ENCODE results near the gene SGMS2. TPM values are rescaled to one million over a fixed set of nuclear protein-coding genes. Genes with fewer than 3 reads are reported as not detected.

Gene SGMS2
- total and polyA plus RNA-seq, 2 donors (not counting 1 experiment from before 2014, with no cell fraction given): 0.12 TPM; not detected in 1

DNA sequence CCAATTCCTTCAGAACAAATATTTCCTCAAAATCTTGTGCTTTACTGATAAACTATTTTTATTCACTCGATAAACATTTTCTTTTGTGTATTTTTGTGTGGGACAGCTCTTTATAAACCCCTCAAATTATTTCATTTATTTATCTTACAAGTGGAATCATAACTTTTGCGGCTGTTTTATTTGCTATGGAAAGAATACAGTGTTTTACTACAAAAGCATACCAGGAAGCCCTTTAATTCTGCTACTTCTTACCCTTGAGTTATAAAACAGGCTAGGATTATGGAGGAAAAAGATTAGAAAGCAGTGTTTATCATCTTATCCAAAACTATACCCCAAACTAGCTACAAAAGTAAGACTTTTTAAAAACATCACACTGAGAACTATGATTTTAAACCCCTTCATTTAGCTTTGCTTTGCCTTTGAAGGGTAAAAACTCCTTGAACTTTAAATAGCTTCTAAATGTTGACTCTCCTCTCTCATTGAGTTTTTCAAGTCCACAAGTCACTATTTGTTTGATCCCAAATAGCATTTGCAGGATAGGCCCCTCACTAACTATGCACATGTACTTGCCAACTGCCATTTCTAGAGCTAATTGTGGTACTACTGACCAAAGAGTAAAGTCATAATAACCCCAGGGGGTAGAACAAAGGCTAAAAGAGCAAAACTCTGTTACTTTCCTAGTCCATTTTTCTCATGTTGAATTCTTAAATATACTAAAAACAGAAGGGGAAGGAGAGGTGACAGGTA, 45.8 kb upstream of the SGMS2 start:
- intact Hi-C loops (cut with micrococcal nuclease): no loop called here
- POLR2A ChIA-PET: no interaction called here

GRCh38 chr4:107780665-107781064, 44.1 kb upstream of the SGMS2 start:
- Histone ChIP-seq H3K79me2 (ENCODE audit: control insufficient read depth, insufficient read depth, low read length) (no peaks in the 10 kb centered on the region), H3K27ac (ENCODE audit: low read length in 2 of 2) (no peak overlapping the region), H3K36me3 (replicated peaks in 1 of 2; ENCODE audit: control extremely low read depth in 1 of 2, control insufficient read depth in 1 of 2, extremely low read depth in 1 of 2, insufficient read depth in 2 of 2, low read length in 1 of 2) (no peaks in the 10 kb centered on the region), H3K27me3 (replicated peaks in 1 of 4; ENCODE audit: control extremely low read depth in 1 of 4, control insufficient read depth in 3 of 4, insufficient read depth in 4 of 4, low read length in 3 of 4) (no peaks in the 10 kb centered on the region), H3K4me3 (ENCODE audit: control extremely low read depth in 1 of 5, extremely low read depth in 1 of 5, insufficient read depth in 1 of 5, low read depth in 2 of 5, low read length in 4 of 5) (no peak overlapping the region), H4K20me1 (ENCODE audit: control insufficient read depth, insufficient read depth, low read length, poor library complexity, severe bottlenecking) (no peaks in the 10 kb centered on the region), H2AFZ (ENCODE audit: insufficient read depth, low read depth, low read length, poor library complexity, severe bottlenecking) (no peak overlapping the region), H3K4me1 (ENCODE audit: control insufficient read depth in 2 of 2, insufficient read depth in 2 of 2, low read length in 2 of 2) (no peaks in the 10 kb centered on the region), H3K4me2 (replicated peaks; ENCODE audit: low read depth, low read length, poor library complexity, severe bottlenecking) (no peak overlapping the region), H3K9ac (ENCODE audit: low read length) (no peak overlapping the region), H3K9me3 (ENCODE audit: control extremely low read depth in 1 of 3, control insufficient read depth in 2 of 3, insufficient read depth in 1 of 3, low read length in 2 of 3) (peaks cover 2 to 13% (median 3%) of the 10 kb centered on the region in 3 donors)
- peaks cover 6% of the 10 kb centered on the region for H3K9me3 Mint-ChIP-seq (ENCODE audit: insufficient read depth)
- ATAC-seq (ENCODE audit: low read depth): no peak
- CTCF ChIA-PET: no interaction called here
- H3K4me3 Mint-ChIP-seq: no peak overlapping the region
- DNase-seq: peak; percentile 20
- H3K27me3 Mint-ChIP-seq: peaks cover 7% of the 10 kb centered on the region
- WGBS (ENCODE audit: insufficient coverage): no CpG with 5 or more reads among the region's 2 CpGs
- TF ChIP-seq EZH2 (IDR thresholded peaks at IDR 0.05; ENCODE audit: borderline replicate concordance, insufficient read depth, low read depth, low read length, poor library complexity, severe bottlenecking): no peak
- TF ChIP-seq, protein P1, sequence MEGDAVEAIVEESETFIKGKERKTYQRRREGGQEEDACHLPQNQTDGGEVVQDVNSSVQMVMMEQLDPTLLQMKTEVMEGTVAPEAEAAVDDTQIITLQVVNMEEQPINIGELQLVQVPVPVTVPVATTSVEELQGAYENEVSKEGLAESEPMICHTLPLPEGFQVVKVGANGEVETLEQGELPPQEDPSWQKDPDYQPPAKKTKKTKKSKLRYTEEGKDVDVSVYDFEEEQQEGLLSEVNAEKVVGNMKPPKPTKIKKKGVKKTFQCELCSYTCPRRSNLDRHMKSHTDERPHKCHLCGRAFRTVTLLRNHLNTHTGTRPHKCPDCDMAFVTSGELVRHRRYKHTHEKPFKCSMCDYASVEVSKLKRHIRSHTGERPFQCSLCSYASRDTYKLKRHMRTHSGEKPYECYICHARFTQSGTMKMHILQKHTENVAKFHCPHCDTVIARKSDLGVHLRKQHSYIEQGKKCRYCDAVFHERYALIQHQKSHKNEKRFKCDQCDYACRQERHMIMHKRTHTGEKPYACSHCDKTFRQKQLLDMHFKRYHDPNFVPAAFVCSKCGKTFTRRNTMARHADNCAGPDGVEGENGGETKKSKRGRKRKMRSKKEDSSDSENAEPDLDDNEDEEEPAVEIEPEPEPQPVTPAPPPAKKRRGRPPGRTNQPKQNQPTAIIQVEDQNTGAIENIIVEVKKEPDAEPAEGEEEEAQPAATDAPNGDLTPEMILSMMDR (IDR thresholded peaks at IDR 0.05): no peak
- H3K4me1 Mint-ChIP-seq: no peaks in the 10 kb centered on the region
- intact Hi-C loops (cut with micrococcal nuclease): no loop called here
- POLR2A ChIA-PET: no interaction called here
- H3K27ac Mint-ChIP-seq: no peak overlapping the region

More for the DNA sequence above, 45.8 kb upstream of the SGMS2 start:
- Mint-ChIP-seq H3K4me1 (no peaks in the 10 kb centered on the region), H3K27me3 (peaks cover 7% of the 10 kb centered on the region), H3K27ac (no peak overlapping the region), H3K9me3 (ENCODE audit: insufficient read depth) (peaks cover 4% of the 10 kb centered on the region), H3K4me3 (no peak overlapping the region)
- Histone ChIP-seq H3K4me3 (ENCODE audit: control extremely low read depth in 1 of 5, extremely low read depth in 1 of 5, insufficient read depth in 1 of 5, low read depth in 2 of 5, low read length in 4 of 5) (no peak overlapping the region), H3K27me3 (replicated peaks in 1 of 4; ENCODE audit: control extremely low read depth in 1 of 4, control insufficient read depth in 3 of 4, insufficient read depth in 4 of 4, low read length in 3 of 4) (no peaks in the 10 kb centered on the region), H3K4me1 (ENCODE audit: control insufficient read depth in 2 of 2, insufficient read depth in 2 of 2, low read length in 2 of 2) (no peaks in the 10 kb centered on the region), H3K4me2 (replicated peaks; ENCODE audit: low read depth, low read length, poor library complexity, severe bottlenecking) (no peak overlapping the region), H3K9me3 (ENCODE audit: control extremely low read depth in 1 of 3, control insufficient read depth in 2 of 3, insufficient read depth in 1 of 3, low read length in 2 of 3) (peaks cover 2 to 13% (median 3%) of the 10 kb centered on the region in 3 donors), H4K20me1 (ENCODE audit: control insufficient read depth, insufficient read depth, low read length, poor library complexity, severe bottlenecking) (no peaks in the 10 kb centered on the region), H3K36me3 (replicated peaks in 1 of 2; ENCODE audit: control extremely low read depth in 1 of 2, control insufficient read depth in 1 of 2, extremely low read depth in 1 of 2, insufficient read depth in 2 of 2, low read length in 1 of 2) (no peaks in the 10 kb centered on the region), H3K27ac (ENCODE audit: low read length in 2 of 2) (no peak overlapping the region), H3K79me2 (ENCODE audit: control insufficient read depth, insufficient read depth, low read length) (no peaks in the 10 kb centered on the region), H3K9ac (ENCODE audit: low read length) (no peak overlapping the region), H2AFZ (ENCODE audit: insufficient read depth, low read depth, low read length, poor library complexity, severe bottlenecking) (no peak overlapping the region)
- no peak for TF ChIP-seq EZH2 (IDR thresholded peaks at IDR 0.05; ENCODE audit: borderline replicate concordance, insufficient read depth, low read depth, low read length, poor library complexity, severe bottlenecking)
- TF ChIP-seq, protein P1 (IDR thresholded peaks at IDR 0.05): no peak
- DNase-seq (no peak), ATAC-seq (ENCODE audit: low read depth) (no peak)
- no CpG with 5 or more reads among the region's 2 CpGs for WGBS (ENCODE audit: insufficient coverage)
- CTCF ChIA-PET: no interaction called here

All from B cell (primary cell).